ENCODE results near the gene KLRF1.

KLRF1 gene

GRCh38 chr12:9827209-9827888 lies at the start of gene KLRF1:
KLRF1 (plus strand) TSS chr12:9827481; CDS start chr12:9827545, 64 bp downstream.
- no peak for DNase-seq

GRCh38 chr12:9779209-9779608 lies 48.1 kb upstream of the KLRF1 start:
- DNase-seq: no peak

- DNase-seq: no peak
These were observed 45.9 kb upstream of the KLRF1 start for GRCh38 chr12:9781360-9781759.

GRCh38 chr12:9782547-9783382 lies 44.5 kb upstream of the KLRF1 start:
- no peak for DNase-seq

GRCh38 chr12:9784326-9784725 lies 43.0 kb upstream of the KLRF1 start:
- no peak for DNase-seq

- no peak for DNase-seq
These were observed 42.5 kb upstream of the KLRF1 start for GRCh38 chr12:9784816-9785215.

- no peak for DNase-seq
These were observed 40.3 kb upstream of the KLRF1 start for GRCh38 chr12:9786726-9787717.

GRCh38 chr12:9792185-9792900 lies 34.9 kb upstream of the KLRF1 start:
- DNase-seq: no peak

- no peak for DNase-seq
These were observed 34.2 kb upstream of the KLRF1 start for GRCh38 chr12:9792961-9793617.

GRCh38 chr12:9793779-9794395 lies 33.4 kb upstream of the KLRF1 start:
- no peak for DNase-seq

- DNase-seq: no peak
These were observed 32.7 kb upstream of the KLRF1 start for GRCh38 chr12:9794484-9795093.

GRCh38 chr12:9795945-9796344 lies 31.3 kb upstream of the KLRF1 start:
- no peak for DNase-seq

- no peak for DNase-seq
These were observed 30.9 kb upstream of the KLRF1 start for GRCh38 chr12:9796346-9796745.

- DNase-seq: no peak
These were observed 30.3 kb upstream of the KLRF1 start for GRCh38 chr12:9796971-9797370.

GRCh38 chr12:9797722-9798619 lies 29.3 kb upstream of the KLRF1 start:
- no peak for DNase-seq

GRCh38 chr12:9799961-9800360 lies 27.3 kb upstream of the KLRF1 start:
- no peak for DNase-seq

GRCh38 chr12:9805883-9806282 lies 21.4 kb upstream of the KLRF1 start:
- DNase-seq: no peak

GRCh38 chr12:9806714-9807113 lies 20.6 kb upstream of the KLRF1 start:
- DNase-seq: no peak

- no peak for DNase-seq
These were observed 18.8 kb upstream of the KLRF1 start for GRCh38 chr12:9808504-9808903.

GRCh38 chr12:9809338-9809737 lies 17.9 kb upstream of the KLRF1 start:
- no peak for DNase-seq

Measured in SHP77 treated with DMSO at 0.1 percent for 48 hours (cell line).